Astrocyte of the spinal cord (primary cell): ENCODE data around the gene CABCOCO1.

Source experiments
- DNase-seq: peaks from one replicate; pipeline ENCODE4 v3.0.0; 2011; ENCODE audit warnings: low read depth, low spot score
- H3K4me3 ChIP-seq: 2 replicates; pipeline ENCODE4 v1.5.1; 2011; ENCODE audit warnings: low read depth, mild to moderate bottlenecking, low read length, moderate library complexity
- CTCF ChIP-seq: IDR thresholded peaks from 2 replicates; pipeline ENCODE4 v1.5.1; 2012; ENCODE audit warnings: low read depth, mild to moderate bottlenecking, low read length, inconsistent platforms
- in situ Hi-C: cut with HindIII; loops from 2 replicates; pipeline ENCODE4 v1.10.0; 2017; ENCODE audit warnings: low sequenced_read_pairs

Gene CABCOCO1

GRCh38 chr10:61784354-61785133, 121.8 kb downstream of the CABCOCO1 start:
- no peak overlapping the region for H3K4me3 ChIP-seq
- no peak for DNase-seq
- in situ Hi-C loops: no loop called here
- no peak for TF ChIP-seq CTCF

GRCh38 chr10:61785473-61786105, 122.9 kb downstream of the CABCOCO1 start:
- in situ Hi-C loops: no loop called here
- DNase-seq: no peak
- H3K4me3 ChIP-seq: no peak overlapping the region

GRCh38 chr10:61786728-61787127, 124.0 kb downstream of the CABCOCO1 start:
- no peak for TF ChIP-seq CTCF
- peak; percentile 88 for DNase-seq
- H3K4me3 ChIP-seq: no peak overlapping the region
- in situ Hi-C loops: no loop called here

More at GRCh38 chr10:61785473-61786105, 122.9 kb downstream of the CABCOCO1 start:
- no peak for TF ChIP-seq CTCF

- in situ Hi-C loops: no loop called here
- TF ChIP-seq CTCF: no peak
- H3K4me3 ChIP-seq: no peak overlapping the region
These were observed 124.4 kb downstream of the CABCOCO1 start for GRCh38 chr10:61787170-61787569.

GRCh38 chr10:61789031-61789430, 126.3 kb downstream of the CABCOCO1 start:
- H3K4me3 ChIP-seq: no peak overlapping the region
- DNase-seq: no peak
- no peak for TF ChIP-seq CTCF
- in situ Hi-C loops: no loop called here

More at GRCh38 chr10:61787170-61787569, 124.4 kb downstream of the CABCOCO1 start:
- DNase-seq: no peak

GRCh38 chr10:61791216-61791615, 128.5 kb downstream of the CABCOCO1 start:
- in situ Hi-C loops: no loop called here
- DNase-seq: peak; percentile 56
- H3K4me3 ChIP-seq: no peak overlapping the region
- TF ChIP-seq CTCF: no peak
